Activated T-cell treated with anti-CD3 and anti-CD28 coated beads, Interleukin-2, amount 50 U/mL, for 1 hour (primary cell): Measurements from ENCODE around the gene ETFA.
"Not testable (repeated sequence)": the region's sequence is repeated elsewhere in the genome, so short reads cannot be mapped to it uniquely, and the experiment has no call there.

Experiments
- DNase-seq: peaks from one replicate; pipeline ENCODE4 v3.0.0-alpha.2; 2020

Gene ETFA

GRCh38 chr15:76324066-76324465 lies 12.8 kb upstream of the ETFA start:
- DNase-seq: no peak

- DNase-seq: no peak
Observed at GRCh38 chr15:76321602-76322001, 10.3 kb upstream of the ETFA start.

GRCh38 chr15:76321171-76321570 lies 9.9 kb upstream of the ETFA start:
- DNase-seq: no peak

GRCh38 chr15:76320012-76320411 lies 8.7 kb upstream of the ETFA start:
- no peak for DNase-seq

- no peak for DNase-seq
Observed at GRCh38 chr15:76313731-76314130, 2.5 kb upstream of the ETFA start.

GRCh38 chr15:76313175-76313567 lies 1.9 kb upstream of the ETFA start:
- DNase-seq: not testable (repeated sequence)

- DNase-seq: no peak
Observed at GRCh38 chr15:76312540-76313174, 1.4 kb upstream of the ETFA start.

GRCh38 chr15:76310475-76311099 lies 682 bp downstream of the ETFA start:
- DNase-seq: no peak

GRCh38 chr15:76309601-76310330 lies 1.5 kb downstream of the ETFA start:
- no peak for DNase-seq

- DNase-seq: no peak
Observed at GRCh38 chr15:76303909-76304308, 7.4 kb downstream of the ETFA start.

GRCh38 chr15:76299786-76300185 lies 11.5 kb downstream of the ETFA start:
- DNase-seq: no peak

GRCh38 chr15:76298986-76299385 lies 12.3 kb downstream of the ETFA start:
- no peak for DNase-seq

- DNase-seq: not testable (repeated sequence)
Observed at GRCh38 chr15:76297951-76298350, 13.3 kb downstream of the ETFA start.

- DNase-seq: no peak
Observed at GRCh38 chr15:76296849-76297248, 14.4 kb downstream of the ETFA start.

GRCh38 chr15:76294463-76294862 lies 16.8 kb downstream of the ETFA start:
- not testable (repeated sequence) for DNase-seq

GRCh38 chr15:76293361-76293760 lies 17.9 kb downstream of the ETFA start:
- no peak for DNase-seq

GRCh38 chr15:76289582-76289981 lies 21.7 kb downstream of the ETFA start:
- DNase-seq: no peak

- DNase-seq: no peak
Observed at GRCh38 chr15:76286271-76286879, 24.9 kb downstream of the ETFA start.

- no peak for DNase-seq
Observed at GRCh38 chr15:76285241-76285825, 25.9 kb downstream of the ETFA start.

GRCh38 chr15:76282465-76282864 lies 28.8 kb downstream of the ETFA start:
- DNase-seq: no peak

GRCh38 chr15:76278651-76279050 lies 32.6 kb downstream of the ETFA start:
- no peak for DNase-seq

GRCh38 chr15:76274821-76275220 lies 36.4 kb downstream of the ETFA start:
- no peak for DNase-seq

- DNase-seq: no peak
Observed at GRCh38 chr15:76274226-76274625, 37.0 kb downstream of the ETFA start.
